Measurements from ENCODE around the gene SLC35E4.
"Not testable (repeated sequence)": the region's sequence is repeated elsewhere in the genome, so short reads cannot be mapped to it uniquely, and the experiment has no call there.

SLC35E4 gene

GRCh38 chr22:30612789-30613188, 22.8 kb upstream of the SLC35E4 start:
- no peak for DNase-seq

- no peak for DNase-seq
These were observed 21.3 kb upstream of the SLC35E4 start for GRCh38 chr22:30614268-30614667.

GRCh38 chr22:30614879-30615278, 20.7 kb upstream of the SLC35E4 start:
- no peak for DNase-seq

- no peak for DNase-seq
These were observed 20.0 kb upstream of the SLC35E4 start for GRCh38 chr22:30615543-30615954.

- no peak for DNase-seq
These were observed 17.8 kb upstream of the SLC35E4 start for GRCh38 chr22:30617819-30618218.

GRCh38 chr22:30619909-30620308, 15.7 kb upstream of the SLC35E4 start:
- DNase-seq = not testable (repeated sequence)

- DNase-seq = no peak
These were observed 9.2 kb upstream of the SLC35E4 start for GRCh38 chr22:30626413-30626812.

GRCh38 chr22:30627471-30627870, 8.1 kb upstream of the SLC35E4 start:
- DNase-seq = no peak

GRCh38 chr22:30628491-30628890, 7.1 kb upstream of the SLC35E4 start:
- DNase-seq = no peak

- not testable (repeated sequence) for DNase-seq
These were observed 4.1 kb upstream of the SLC35E4 start for GRCh38 chr22:30631469-30631868.

- peak; percentile 89 for DNase-seq
These were observed 929 bp upstream of the SLC35E4 start for GRCh38 chr22:30634471-30635233.

GRCh38 chr22:30636226-30637077, 871 bp downstream of the SLC35E4 start:
- peak; percentile 11 for DNase-seq

GRCh38 chr22:30637701-30638114, 2.1 kb downstream of the SLC35E4 start:
- DNase-seq = no peak

GRCh38 chr22:30640361-30640760, 4.8 kb downstream of the SLC35E4 start:
- no peak for DNase-seq

- DNase-seq = no peak
These were observed 5.4 kb downstream of the SLC35E4 start for GRCh38 chr22:30640839-30641430.

- DNase-seq = no peak
These were observed 7.7 kb downstream of the SLC35E4 start for GRCh38 chr22:30643055-30643875.

- DNase-seq = no peak
These were observed 11.1 kb downstream of the SLC35E4 start for GRCh38 chr22:30646518-30647160.

GRCh38 chr22:30647536-30647935, 12.0 kb downstream of the SLC35E4 start:
- DNase-seq = no peak

GRCh38 chr22:30648825-30649224, 13.2 kb downstream of the SLC35E4 start:
- DNase-seq = no peak

- peak; percentile 56 for DNase-seq
These were observed 13.9 kb downstream of the SLC35E4 start for GRCh38 chr22:30649430-30650007.

GRCh38 chr22:30650508-30651116, 15.0 kb downstream of the SLC35E4 start:
- DNase-seq = no peak

Measured in activated CD4-positive, alpha-beta T cell treated with anti-CD3 and anti-CD28 coated beads, Interleukin-2, amount 50 U/mL, for 1 hour (primary cell).